Endothelial cell (in vitro differentiated cells): Measurements from ENCODE around the gene MLPH. TPM values are rescaled to one million over a fixed set of nuclear protein-coding genes. Genes with fewer than 3 reads are reported as not detected.

ENCODE experiments used
- DNase-seq: peaks from one replicate; pipeline ENCODE4 v3.0.0; 2021; ENCODE audit warnings: low spot score
- H3K27ac Mint-ChIP-seq: one replicate; pipeline ENCODE4 v1.8.0; 2021; ENCODE audit warnings: mixed read lengths, inconsistent platforms; ENCODE audit not compliant: unreplicated experiment
- H3K27me3 Mint-ChIP-seq: one replicate; pipeline ENCODE4 v1.8.0; 2021; ENCODE audit warnings: mild to moderate bottlenecking, moderate library complexity, mixed read lengths, inconsistent platforms; ENCODE audit not compliant: unreplicated experiment
- H3K36me3 Mint-ChIP-seq: one replicate; pipeline ENCODE4 v1.8.0; 2021; ENCODE audit warnings: mild to moderate bottlenecking, low read depth, mixed read lengths, inconsistent platforms; ENCODE audit not compliant: unreplicated experiment
- H3K4me1 Mint-ChIP-seq: one replicate; pipeline ENCODE4 v1.8.0; 2021; ENCODE audit warnings: mild to moderate bottlenecking, mixed read lengths, inconsistent platforms; ENCODE audit not compliant: unreplicated experiment
- H3K4me3 Mint-ChIP-seq: one replicate; pipeline ENCODE4 v1.8.0; 2021; ENCODE audit warnings: mild to moderate bottlenecking, mixed read lengths, inconsistent platforms; ENCODE audit not compliant: unreplicated experiment
- H3K9me3 Mint-ChIP-seq: one replicate; pipeline ENCODE4 v1.8.0; 2021; ENCODE audit warnings: mixed read lengths, inconsistent platforms; ENCODE audit not compliant: unreplicated experiment
- total RNA-seq: library from RNA; stranded (reverse); fragmentation: NEBNext Ultra II Directional; extraction: Animal tissue kit (Norgen Biotek cat#: 25700); gene quantifications from one replicate; pipeline ENCODE4 v1.2.1, GENCODE V29; 2021; ENCODE audit not compliant: unreplicated experiment
- TF ChIP-seq, protein P1 (sequence below): fragments of 200-600 bp; sonication (generic); IDR thresholded peaks from one replicate; pipeline ENCODE4 v1.5.0; 2021; ENCODE audit warnings: antibody characterized with exemption; ENCODE audit not compliant: unreplicated experiment

MLPH gene
- total RNA-seq, 1 donor from 2014 or later = 0.36 TPM

- TF ChIP-seq, protein P1, sequence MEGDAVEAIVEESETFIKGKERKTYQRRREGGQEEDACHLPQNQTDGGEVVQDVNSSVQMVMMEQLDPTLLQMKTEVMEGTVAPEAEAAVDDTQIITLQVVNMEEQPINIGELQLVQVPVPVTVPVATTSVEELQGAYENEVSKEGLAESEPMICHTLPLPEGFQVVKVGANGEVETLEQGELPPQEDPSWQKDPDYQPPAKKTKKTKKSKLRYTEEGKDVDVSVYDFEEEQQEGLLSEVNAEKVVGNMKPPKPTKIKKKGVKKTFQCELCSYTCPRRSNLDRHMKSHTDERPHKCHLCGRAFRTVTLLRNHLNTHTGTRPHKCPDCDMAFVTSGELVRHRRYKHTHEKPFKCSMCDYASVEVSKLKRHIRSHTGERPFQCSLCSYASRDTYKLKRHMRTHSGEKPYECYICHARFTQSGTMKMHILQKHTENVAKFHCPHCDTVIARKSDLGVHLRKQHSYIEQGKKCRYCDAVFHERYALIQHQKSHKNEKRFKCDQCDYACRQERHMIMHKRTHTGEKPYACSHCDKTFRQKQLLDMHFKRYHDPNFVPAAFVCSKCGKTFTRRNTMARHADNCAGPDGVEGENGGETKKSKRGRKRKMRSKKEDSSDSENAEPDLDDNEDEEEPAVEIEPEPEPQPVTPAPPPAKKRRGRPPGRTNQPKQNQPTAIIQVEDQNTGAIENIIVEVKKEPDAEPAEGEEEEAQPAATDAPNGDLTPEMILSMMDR = no peak
- H3K4me3 Mint-ChIP-seq = no peak overlapping the region
- H3K9me3 Mint-ChIP-seq = no peaks in the 10 kb centered on the region
- DNase-seq = no peak
- no peaks in the 10 kb centered on the region for H3K36me3 Mint-ChIP-seq
- peaks cover 18% of the 10 kb centered on the region for H3K4me1 Mint-ChIP-seq
- peaks cover 3% of the 10 kb centered on the region for H3K27me3 Mint-ChIP-seq
- H3K27ac Mint-ChIP-seq = no peak overlapping the region
These were observed 8.1 kb upstream of the MLPH start for GRCh38 chr2:237478979-237479378.

- Mint-ChIP-seq H3K27me3 (peaks cover 3% of the 10 kb centered on the region), H3K27ac (no peak overlapping the region), H3K9me3 (no peaks in the 10 kb centered on the region), H3K36me3 (no peaks in the 10 kb centered on the region), H3K4me3 (no peak overlapping the region), H3K4me1 (peaks cover 18% of the 10 kb centered on the region)
- DNase-seq = no peak
- TF ChIP-seq, protein P1 = no peak
These were observed 7.3 kb upstream of the MLPH start for GRCh38 chr2:237479747-237480146.

GRCh38 chr2:237480556-237480955 lies 6.5 kb upstream of the MLPH start:
- Mint-ChIP-seq H3K9me3 (no peaks in the 10 kb centered on the region), H3K36me3 (no peaks in the 10 kb centered on the region), H3K27me3 (peaks cover 3% of the 10 kb centered on the region), H3K4me1 (peaks cover 18% of the 10 kb centered on the region), H3K27ac (no peak overlapping the region), H3K4me3 (no peak overlapping the region)
- TF ChIP-seq, protein P1 = no peak
- no peak for DNase-seq

GRCh38 chr2:237480988-237481525 lies 6.0 kb upstream of the MLPH start:
- DNase-seq = no peak
- Mint-ChIP-seq H3K36me3 (no peaks in the 10 kb centered on the region), H3K9me3 (no peaks in the 10 kb centered on the region), H3K4me1 (peaks cover 13% of the 10 kb centered on the region), H3K27me3 (peaks cover 5% of the 10 kb centered on the region), H3K27ac (no peak overlapping the region), H3K4me3 (no peak overlapping the region)
- TF ChIP-seq, protein P1 = no peak

DNA sequence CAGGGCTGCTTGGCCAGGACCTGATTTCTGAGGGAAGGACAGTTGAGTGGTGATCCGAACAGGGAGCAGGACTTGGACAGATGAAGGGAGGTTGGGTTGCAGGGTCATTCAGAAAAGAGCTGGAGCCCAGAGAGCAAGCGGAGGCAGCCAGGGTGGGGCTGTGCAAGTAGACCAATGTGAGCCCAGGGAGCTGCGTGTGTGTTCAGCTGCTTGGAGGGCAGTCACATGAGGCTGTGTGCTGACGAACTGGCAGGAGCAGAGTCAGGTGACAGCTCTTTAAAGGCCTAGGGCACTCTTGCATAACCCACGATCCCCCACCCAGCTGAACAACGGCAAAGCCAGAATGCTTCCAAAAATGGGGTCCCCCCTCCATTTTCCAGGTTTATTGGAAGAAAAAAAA lies 4.6 kb upstream of the MLPH start:
- no peak overlapping the region for H3K27ac Mint-ChIP-seq
- no peak for DNase-seq
- TF ChIP-seq, protein P1 = no peak
- peaks cover 6% of the 10 kb centered on the region for H3K27me3 Mint-ChIP-seq
- no peaks in the 10 kb centered on the region for H3K36me3 Mint-ChIP-seq
- no peaks in the 10 kb centered on the region for H3K9me3 Mint-ChIP-seq
- peaks cover 6% of the 10 kb centered on the region for H3K4me1 Mint-ChIP-seq
- H3K4me3 Mint-ChIP-seq = no peak overlapping the region
